NCI-H1417 (cell line): ENCODE results near the gene ALOX15B.
"Not testable (repeated sequence)": the region's sequence is repeated elsewhere in the genome, so short reads cannot be mapped to it uniquely, and the experiment has no call there.

ENCODE experiments used
- DNase-seq, 3 experiments: peaks; one replicate each; lab custom pipeline; 2025; lab: John Stamatoyannopoulos, UW

The ALOX15B gene

DNA sequence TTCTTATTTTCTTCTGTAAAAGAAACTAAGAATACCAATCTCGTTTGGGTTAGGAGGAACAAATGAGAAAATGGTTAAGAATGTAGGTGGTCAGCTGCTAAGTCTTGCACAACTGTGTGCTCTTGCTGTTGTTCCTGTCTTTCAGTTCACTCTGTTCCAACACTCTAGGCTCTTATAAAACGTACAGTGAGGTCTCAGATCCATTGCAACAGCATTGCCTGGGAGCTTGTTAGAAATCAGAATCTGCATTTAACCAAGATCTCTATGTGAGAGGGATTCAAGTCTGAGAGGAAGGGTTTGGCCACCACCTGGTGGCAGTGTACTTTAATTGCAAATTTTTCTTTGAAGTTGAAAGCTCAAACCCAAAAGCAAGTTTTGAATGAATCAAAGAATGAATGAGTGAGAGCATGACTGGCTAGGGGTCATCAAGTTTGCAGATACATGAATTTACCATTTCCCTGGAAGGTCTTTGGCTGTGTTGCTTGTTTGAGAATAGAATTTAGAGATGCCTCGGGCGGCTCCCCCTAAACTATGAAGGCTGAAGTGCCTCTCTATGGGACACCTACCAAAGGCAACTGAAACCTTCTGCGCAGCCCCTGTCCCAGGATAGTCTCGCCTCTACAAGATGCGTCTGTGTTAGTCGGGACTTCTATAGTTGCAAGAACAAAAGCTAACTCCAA is 2.5 kb downstream of the ALOX15B start:
- peak; percentile 6 to 46 (median 10) for DNase-seq

DNA sequence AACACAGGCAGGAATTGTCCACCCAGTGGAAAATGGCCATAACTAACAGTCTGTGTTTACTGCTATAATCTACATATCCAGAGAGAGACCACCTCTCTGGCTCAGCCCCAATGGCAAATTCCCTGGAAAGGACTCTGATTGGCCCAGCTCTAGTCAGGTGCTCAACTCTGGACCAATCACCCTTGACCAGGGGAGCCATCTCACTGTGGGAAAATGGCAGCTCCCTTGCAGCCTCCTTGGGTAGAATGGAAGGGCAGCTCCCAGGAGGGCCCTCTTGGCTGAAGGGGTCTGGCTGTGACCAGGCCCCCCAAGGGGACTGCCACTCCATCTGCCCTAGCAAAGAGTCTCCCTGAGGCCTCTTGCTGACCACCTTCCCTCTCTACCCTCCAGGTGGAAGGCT is 3.1 kb downstream of the ALOX15B start:
- no peak for DNase-seq

DNA sequence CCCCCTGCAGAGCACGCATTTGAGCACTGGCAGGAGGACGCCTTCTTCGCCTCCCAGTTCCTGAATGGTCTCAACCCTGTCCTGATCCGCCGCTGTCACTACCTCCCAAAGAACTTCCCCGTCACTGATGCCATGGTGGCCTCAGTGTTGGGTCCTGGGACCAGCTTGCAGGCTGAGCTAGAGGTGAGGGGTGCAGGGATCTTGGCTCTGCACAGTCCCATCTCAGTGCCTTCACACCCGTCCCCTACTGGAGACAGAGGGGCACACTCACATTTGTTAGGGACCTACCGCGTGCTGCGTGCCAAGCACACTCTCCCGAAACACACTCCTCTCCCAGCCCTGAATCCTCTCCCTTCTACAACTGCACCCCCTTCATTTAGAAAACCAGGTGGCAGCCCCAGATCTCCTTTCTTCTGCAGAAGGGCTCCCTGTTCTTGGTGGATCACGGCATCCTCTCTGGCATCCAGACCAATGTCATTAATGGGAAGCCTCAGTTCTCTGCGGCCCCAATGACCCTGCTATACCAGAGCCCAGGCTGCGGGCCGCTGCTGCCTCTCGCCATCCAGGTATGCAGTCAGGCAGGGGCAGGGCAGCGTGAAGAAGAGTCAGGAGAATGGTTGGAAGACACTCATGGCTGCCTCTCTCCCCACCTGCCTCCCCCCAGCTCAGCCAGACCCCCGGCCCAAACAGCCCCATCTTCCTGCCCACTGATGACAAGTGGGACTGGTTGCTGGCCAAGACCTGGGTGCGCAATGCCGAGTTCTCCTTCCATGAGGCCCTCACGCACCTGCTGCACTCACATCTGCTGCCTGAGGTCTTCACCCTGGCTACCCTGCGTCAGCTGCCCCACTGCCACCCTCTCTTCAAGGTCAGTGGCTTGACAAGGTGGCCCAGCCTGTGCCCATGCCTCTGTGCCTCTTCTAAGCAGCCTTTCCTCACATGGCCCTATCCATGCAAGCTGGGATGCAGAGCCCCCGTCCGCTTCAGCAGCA is 6.3 kb downstream of the ALOX15B start:
- DNase-seq: no peak

DNA sequence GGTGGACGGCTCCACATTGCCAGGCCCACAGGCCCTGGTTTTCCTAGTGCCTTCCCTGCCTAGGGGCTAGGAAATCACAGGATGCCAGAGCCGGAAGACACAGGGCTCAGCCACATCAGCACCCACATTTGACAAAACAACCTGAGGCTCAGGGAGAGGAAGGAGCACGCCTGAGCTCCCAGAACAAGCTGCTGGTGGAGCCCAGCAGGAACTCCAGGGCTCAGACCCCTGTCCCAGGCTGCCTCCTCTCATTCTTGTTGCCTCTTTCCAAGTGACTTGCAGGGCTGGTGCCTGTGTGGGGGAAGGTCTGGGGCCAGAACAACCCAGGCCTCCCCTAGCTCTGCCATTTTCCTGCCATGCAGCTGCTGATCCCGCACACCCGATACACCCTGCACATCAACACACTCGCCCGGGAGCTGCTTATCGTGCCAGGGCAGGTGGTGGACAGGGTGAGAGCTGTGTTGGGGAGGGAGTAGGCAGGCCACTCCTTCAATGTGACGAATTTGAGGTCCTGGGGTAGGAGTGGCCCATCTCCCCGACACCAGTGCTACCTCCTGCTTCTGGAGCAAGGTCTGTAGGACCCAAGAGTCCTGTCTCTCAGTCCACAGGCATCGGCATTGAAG is 7.6 kb downstream of the ALOX15B start:
- DNase-seq: no peak

DNA sequence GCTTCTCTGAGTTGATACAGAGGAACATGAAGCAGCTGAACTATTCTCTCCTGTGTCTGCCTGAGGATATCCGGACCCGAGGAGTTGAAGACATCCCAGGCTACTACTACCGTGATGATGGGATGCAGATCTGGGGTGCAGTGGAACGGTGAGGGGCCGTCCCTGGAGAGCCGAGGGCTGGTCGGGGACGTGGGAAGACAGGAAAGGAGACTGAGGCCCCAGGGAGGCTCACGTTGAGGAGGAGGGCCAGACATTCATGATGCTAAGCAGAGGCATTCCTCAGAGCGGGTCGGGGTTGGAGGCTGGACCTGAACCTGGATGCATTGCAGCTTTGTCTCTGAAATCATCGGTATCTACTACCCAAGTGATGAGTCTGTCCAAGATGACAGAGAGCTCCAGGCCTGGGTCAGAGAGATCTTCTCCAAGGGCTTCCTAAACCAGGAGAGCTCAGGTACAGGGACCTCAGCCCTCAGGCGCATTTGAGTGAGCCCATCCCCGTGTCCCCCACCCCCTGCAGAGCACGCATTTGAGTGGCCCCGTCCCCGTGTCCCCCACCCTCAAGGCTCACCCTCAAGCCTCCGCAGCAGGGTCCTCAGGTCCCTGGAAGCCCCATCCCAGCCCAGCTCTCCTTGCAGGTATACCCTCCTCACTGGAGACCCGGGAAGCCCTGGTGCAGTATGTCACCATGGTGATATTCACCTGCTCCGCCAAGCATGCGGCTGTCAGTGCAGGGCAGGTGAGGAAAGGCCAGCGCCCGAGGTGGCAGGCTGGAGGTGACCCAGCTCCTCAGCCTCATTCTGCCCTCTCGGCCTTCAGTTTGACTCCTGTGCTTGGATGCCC is 8.3 kb downstream of the ALOX15B start:
- DNase-seq: no peak

DNA sequence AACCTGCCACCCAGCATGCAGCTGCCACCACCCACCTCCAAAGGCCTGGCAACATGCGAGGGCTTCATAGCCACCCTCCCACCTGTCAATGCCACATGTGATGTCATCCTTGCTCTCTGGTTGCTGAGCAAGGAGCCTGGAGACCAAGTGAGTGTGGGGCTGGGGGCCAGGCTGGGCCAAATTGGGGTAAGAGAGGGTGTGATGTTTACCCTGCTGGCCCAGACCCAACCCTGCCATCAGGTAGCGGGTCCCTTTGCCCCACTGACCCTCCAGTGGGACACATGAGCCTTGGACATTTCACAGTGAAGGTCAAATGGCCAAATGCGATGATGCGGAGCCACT is 8.9 kb downstream of the ALOX15B start:
- no peak for DNase-seq

DNA sequence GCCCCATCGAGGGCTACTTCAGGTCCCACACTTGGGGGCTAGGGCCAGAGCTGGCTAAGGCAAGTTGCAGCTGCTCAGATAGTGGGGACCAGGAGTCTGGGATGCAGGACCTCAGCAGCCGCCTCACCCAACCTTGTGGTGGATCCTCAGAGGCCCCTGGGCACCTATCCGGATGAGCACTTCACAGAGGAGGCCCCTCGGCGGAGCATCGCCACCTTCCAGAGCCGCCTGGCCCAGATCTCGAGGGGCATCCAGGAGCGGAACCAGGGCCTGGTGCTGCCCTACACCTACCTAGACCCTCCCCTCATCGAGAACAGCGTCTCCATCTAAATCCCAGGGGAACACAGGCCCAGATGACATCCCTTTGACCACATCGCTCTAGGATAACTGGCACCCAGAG is 9.4 kb downstream of the ALOX15B start:
- DNase-seq: no peak

DNA sequence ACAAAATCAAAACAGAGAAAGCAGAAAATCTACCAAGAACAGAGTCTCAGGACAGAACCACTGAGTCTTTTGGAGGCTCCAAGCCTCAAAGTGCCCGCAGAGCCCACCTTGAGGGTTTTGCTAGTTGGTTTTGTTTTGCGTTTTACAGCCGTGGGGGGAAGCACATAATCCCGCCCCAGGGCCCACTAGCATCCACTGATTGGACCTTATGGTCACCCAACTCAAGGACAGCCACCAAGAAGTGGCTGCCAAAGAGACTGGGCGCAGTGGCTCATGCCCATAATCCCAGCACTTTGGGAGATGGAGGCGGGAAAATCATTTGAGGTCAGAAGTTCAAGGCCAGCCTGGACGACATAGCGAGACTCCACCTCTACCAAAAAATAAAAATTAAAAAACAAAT is 9.9 kb downstream of the ALOX15B start:
- no peak for DNase-seq

DNA sequence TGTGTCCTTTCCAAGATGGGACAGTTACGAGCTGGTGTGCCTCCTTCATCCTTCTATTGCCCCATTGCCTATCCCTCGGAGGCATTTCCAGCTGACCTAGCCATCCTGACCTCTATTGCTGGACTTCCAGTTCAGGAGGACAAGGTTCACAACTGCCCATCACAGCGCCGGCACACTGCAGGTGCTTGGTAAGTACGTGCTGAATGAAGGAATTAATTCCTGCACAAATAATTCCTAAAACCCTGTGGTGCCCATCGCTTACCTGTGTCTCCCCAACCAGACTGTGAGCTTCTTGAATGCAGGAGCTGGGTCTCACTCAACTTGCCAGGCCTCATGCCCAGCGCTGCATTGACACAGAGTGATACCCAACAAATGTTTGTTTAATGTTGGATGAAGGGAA is 13.0 kb downstream of the ALOX15B start:
- DNase-seq: no peak

DNA sequence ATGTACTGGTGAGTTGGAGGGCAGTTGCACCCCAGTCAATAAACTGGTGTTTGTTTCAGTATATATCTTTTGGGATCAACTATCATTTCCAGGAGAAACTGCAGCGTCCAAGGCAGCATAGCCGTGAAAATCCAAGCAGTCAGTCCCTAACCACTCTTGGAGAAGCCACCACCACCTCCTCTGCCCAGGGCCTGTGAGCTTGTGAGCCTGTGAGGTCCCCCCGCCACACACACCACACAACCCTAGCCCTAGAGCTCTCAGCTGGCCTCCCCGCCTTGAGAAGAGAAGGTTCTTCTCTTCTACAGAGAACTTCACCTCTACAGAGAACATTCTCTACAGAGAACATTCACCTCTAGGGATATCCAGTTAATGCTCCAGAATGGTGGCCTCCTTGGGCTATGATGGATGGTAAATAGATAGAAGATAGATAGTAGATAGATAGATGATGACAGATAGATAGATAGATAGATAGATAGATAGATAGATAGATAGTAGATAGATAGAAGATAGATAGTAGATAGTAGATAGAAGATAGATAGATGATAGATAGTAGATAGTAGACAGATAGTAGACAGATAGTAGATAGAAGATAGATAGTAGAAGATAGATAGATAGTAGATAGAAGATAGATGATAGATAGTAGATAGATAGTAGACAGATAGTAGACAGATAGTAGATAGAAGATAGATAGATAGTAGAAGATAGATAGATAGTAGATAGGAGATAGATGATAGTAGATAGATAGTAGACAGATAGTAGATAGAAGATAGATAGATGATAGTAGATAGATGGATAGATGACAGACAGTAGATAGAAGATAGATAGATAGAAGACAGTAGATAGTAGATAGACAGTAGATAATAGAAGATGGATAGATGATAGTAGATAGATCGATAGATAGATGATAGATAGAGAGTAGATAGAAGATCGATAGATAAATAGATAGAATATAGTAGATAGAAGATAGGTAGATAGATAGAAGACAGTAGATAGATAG is 13.7 kb downstream of the ALOX15B start:
- DNase-seq: no peak

DNA sequence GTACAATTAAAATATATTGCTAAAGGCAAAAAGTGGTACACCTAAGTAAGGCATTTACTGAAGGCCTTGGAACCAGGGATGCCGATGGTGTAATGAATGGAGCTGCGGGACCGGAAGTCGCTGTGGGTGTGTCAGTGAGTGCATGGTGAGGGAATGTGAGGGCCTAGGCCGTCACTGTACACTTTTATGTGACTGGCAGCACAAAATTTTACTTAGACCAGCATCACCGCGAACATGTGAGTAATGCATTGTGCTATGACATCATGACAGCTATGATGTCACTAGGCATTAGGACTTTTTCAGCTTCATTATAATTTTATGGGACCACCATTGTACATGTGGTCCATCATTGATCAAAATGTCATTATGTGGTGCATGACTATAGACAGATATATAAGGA is 14.7 kb downstream of the ALOX15B start:
- DNase-seq: no peak

DNA sequence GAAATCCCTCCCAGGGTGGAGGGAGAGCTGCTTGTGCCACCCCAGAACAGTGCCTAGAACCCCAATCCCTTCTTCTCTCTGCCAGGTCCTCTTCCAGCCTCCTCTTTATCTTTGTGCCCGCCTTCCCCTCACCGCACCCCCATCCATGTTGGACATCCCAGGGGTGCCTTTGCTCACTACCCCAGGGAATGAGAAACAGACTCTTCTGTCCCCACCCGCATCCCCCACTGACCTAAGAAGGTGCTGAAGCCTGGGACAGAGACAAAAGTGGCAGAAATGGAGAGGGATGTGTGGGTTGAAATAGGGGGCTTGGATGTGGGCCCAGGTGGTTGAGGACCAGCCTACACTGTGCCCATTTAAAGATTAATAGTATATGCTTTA is 17.0 kb downstream of the ALOX15B start:
- no peak for DNase-seq

DNA sequence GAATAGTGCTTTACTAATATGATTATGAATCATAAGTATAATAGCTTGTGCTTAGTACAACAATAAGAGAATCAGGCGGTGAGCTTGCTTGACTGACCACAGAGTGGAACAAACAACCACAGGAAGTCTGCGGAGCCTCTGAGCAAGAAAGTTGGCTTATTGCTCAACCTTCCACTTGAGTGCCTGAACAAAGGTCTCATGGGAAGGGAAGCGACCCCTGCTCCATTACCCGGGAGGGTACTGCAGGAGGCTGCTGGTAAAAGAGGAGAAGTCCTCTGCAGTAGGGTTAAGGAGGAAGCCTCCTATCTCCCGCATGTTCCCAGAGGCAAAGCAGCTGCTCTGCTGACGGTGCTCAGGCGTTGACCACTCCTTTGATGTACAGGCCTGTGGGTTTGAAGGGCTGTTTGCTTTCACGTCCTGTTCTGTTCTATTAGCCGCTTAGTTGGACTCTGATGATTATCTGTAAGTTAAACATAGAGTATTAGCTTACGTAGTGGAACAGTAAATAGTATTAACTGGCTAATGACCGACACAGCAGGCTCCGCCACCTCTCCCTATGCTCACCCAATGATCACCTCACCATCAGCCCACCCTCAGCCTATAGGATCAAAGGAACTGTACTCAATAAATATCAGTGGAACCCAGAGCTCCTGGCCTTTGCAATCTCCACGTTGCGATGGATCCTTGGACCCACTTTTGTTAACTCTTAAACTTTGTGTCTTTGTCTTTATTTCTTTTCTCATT is 17.5 kb downstream of the ALOX15B start:
- DNase-seq: peak in 2 of 3 experiments; percentile 27 to 66

DNA sequence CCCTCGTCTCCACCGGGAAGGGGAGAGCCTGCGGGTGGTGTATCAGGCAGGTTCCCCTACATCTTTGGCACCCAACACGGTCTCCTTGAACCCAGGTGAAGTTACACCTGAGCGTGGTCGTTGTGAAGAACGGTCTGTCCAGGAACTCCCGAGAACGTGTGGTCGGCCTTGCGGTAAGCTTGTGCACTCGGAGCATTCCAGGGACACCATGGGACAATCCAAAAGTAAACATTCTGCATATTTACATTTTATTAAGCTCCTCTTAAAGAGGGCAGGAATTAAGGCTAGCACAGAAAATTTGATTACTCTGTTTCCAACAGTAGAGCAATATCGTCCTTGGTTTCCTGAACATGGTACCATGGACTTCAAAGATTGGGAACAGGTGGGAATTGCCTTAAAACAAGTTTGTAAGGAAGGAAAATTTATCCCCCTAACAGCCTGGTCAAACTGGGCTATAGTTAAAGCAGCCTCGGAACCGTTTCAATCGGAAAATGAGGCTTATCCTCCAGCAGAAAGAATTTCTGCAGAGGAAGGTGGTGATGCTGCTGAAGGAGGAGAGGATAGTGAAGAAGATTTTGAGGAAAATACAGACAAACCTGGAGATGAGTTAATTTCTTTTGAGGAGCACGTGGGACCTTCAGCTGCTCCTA is 18.2 kb downstream of the ALOX15B start:
- peak in 1 of 3 experiments; percentile 36 for DNase-seq

DNA sequence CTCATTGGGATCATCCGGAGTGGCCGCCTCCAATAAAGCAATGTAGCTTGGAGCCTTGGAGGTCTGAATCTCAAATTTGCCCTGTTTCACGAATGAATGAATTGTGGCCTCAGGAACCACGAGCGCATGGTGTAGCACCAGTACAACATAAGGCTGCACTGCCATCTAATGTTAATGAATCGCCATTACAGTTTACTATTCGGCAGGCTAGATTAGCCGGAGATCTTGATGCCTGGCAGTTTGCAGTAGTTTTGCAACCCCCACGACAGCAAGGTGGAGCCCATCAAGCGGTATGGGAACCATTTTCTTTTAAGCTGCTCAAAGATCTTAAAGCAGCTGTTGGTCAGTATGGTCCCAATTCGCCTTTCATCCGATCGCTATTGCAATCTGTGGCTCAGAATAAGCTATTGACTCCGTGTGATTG is 18.8 kb downstream of the ALOX15B start:
- DNase-seq: peak; percentile 54 to 84 (median 68)

DNA sequence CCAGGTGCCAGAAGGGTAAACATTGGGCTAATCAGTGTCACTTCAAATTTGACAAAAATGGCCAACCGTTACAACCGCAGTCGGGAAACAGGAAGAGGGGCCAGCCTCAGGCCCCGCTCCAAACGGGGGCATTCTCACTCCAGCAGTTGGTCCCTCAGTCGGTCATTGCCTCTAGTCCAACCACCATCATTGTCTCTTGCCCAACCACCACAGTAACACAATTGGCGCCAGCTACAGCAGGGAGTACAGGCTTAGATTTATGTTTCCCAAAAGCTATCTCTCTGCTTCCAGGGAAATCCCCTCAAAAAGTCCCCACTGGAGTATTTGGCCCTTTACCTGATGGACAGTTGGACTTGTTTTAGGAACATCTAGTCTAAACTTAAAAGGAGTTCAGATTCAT is 20.3 kb downstream of the ALOX15B start:
- peak in 2 of 3 experiments; percentile 4 to 44 for DNase-seq

DNA sequence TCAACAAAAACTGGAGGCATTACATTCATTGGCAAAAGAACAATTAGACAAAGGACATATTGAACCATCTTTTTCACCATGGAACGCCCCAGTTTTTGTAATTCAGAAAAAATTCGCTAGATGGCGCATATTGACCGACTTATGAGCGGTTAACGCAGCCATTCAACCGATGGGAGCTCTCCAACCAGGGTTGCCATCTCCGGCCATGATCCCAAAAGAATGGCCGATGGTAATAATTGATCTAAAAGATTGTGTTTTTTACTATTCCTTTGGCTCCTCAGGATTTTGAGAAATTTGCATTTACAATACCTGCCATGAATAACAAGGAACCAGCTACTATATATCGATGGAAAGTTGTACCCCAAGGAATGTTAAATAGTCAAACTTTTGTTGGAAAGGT is 21.4 kb downstream of the ALOX15B start:
- peak; percentile 65 to 86 (median 86) for DNase-seq

DNA sequence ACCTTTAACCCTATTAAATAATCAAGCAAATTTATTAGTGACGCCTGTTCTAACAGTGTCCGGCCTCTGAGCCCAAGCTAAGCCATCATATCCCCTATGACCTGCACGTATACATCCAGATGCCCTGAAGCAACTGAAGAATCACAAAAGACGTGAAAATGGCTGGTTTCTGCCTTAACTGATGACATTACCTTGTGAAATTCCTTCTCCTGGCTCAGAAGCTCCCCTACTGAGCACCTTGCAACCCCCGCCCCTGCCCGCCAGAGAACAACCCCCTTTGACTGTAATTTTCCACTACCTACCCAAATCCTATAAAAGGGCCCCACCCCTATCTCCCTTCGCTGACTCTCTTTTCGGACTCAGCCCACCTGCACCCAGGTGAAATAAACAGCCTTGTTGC is 23.0 kb downstream of the ALOX15B start:
- not testable (repeated sequence) for DNase-seq

DNA sequence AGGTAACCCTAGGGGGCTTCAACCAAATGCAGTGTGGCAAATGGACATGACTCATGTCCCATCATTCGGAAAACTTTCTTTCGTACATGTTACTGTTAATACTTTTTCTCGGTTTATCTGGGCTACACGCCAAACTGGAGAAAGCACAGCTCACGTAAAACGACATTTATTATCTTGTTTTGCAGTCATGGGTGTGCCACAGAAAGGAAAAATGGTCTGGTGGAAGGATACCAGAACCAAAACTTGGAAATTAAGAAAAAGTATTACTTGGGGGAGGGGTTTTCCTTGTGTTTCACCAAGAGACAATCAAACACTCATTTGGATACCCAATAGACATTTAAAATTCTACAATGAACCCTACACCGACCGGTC is 23.6 kb downstream of the ALOX15B start:
- DNase-seq: no peak
